DMS53 treated with DMSO at 0.1 percent for 48 hours (cell line): ENCODE measurements around the gene PRMT2.
A peak's percentile ranks its signal among the peaks of the same experiment; 100 is the strongest.
"Not testable (repeated sequence)": the region's sequence is repeated elsewhere in the genome, so short reads cannot be mapped to it uniquely, and the experiment has no call there.

Experiments used
- DNase-seq: peaks from one replicate; lab custom pipeline; 2025; ENCODE audit not compliant: unreplicated experiment; lab: John Stamatoyannopoulos, UW

PRMT2 gene

DNA sequence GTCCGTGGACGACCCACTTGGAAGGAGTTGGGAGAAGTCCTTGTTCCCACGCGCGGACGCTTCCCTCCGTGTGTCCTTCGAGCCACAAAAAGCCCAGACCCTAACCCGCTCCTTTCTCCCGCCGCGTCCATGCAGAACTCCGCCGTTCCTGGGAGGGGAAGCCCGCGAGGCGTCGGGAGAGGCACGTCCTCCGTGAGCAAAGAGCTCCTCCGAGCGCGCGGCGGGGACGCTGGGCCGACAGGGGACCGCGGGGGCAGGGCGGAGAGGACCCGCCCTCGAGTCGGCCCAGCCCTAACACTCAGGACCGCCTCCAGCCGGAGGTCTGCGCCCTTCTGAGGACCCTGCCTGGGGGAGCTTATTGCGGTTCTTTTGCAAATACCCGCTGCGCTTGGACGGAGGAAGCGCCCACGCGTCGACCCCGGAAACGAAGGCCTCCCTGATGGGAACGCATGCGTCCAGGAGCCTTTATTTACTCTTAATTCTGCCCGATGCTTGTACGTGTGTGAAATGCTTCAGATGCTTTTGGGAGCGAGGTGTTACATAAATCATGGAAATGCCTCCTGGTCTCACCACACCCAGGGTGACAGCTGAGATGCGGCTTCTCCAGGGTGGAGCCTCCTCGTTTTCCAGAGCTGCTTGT is 32.4 kb downstream of the PRMT2 start:
- DNase-seq: peak; percentile 8

DNA sequence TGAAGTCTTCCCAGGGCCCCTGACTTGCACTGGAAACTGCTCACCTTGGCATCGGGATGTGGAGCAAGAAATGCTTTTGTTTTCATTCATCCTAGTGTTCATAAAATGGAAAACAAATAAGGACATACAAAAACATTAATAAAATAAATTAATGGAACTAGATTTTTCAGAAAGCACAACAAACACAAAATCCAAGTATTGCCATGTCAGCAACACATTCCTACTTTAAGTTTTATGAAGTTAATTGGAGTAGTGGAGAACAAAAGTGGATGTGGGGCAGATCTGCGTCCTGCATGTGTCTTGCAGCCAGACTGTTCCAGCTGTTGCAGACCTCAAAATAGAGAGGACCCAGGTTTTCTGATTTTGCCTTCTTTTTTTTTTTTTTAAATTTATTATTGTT is 32.9 kb downstream of the PRMT2 start:
- DNase-seq: no peak

DNA sequence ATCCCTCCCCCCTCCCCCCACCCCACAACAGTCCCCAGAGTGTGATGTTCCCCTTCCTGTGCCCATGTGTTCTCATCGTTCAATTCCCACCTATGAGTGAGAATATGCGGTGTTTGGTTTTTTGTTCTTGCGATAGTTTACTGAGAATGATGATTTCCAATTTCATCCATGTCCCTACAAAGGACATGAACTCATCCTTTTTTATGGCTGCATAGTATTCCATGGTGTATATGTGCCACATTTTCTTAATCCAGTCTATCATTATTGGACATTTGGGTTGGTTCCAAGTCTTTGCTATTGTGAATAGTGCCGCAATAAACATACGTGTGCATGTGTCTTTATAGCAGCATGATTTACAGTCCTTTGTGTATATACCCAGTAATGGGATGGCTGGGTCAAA is 33.4 kb downstream of the PRMT2 start:
- not testable (repeated sequence) for DNase-seq

DNA sequence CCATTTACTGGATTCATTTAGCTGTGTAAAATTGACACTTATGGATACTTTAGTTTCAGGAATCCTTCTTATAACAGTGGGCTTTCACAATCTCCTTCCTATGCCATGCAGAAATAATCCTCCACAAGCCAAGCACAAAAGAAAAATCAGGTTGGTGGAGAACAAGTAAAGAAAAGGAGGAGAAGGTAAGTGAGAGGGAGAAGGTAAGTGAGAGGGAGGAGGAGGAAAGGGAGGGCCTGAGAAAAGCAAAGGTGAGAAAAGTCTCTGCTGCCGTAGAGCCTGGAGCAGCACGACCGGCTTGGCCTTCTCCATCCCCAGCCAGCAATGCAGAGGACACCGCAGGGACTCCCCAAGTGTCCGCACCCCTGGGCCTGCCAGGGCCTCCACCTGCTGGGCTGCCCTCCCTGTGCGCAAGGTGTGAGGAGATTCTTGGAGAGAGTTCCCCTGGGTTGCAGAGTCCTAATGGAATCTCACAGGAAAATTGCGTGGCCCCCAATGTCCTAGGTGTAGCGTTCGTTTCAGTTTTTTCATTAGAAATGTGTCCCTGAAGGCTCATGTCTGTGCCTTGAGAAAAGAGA is 39.0 kb downstream of the PRMT2 start:
- no peak for DNase-seq

DNA sequence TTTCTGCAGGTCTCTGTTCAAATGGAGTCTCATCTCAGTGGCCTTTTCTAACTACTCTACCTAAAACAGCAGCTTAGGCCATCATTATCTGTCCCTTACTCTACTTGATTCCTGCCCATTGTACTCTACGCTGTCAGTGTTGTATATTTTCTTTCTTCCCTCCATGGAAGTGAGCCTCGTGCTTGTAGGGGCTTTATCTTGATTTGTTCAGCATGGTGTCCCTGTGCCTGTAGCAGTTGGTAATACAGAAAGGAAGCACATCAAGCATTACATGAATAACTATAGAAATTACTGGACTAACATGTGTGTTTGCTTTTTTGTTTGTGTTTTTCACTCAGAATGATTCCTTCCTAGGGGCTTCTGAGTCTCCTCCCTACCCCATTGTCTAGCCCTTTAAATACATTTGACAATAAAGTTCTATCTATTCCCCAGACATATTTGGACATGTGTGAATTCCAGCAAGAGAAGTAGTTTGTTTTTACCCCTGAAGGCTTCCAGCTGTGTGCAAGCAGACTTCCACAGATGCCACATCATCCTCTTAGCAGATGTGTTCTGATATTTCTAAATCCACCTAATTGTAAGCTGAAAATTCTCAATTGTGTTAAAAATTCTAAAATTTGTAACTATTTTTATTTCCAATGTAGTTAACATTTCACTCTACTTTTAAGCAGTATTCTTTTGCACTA is 40.3 kb downstream of the PRMT2 start:
- no peak for DNase-seq

DNA sequence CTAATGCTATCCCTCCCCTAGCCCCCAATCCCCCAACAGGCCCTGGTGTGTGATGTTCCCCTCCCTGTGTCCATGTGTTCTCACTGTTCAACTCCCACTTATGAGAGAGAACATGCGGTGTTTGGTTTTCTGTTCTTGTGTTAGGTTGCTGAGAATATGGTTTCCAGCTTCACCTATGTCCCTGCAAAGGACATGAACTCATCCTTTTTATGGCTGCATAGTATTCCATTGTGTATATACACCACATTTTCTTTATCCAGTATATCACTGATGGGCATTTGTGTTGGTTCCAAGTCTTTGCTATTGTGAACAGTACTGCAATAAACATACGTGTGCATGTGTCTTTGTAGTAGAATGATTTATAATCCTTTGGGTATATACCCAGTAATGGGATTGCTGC is 41.1 kb downstream of the PRMT2 start:
- not testable (repeated sequence) for DNase-seq

DNA sequence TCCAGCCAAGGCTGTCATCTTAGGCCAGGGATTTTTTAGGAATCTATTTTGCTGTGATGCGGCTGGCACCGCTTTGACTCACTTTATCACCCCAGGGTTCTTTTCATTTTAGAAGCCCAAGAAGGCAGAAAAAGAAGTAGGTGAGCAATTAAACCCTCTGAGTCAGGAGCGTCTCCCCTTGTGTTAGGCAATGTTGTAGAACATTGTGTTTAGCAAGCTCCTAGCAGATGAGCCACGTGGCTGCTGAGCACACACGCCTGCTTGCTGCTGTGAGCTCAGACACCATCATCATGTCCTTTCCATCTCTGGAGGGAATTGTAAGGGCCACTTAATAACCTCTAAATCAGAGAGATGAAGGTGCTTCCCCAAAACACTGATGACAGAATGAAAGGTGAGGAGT is 46.1 kb downstream of the PRMT2 start:
- not testable (repeated sequence) for DNase-seq

DNA sequence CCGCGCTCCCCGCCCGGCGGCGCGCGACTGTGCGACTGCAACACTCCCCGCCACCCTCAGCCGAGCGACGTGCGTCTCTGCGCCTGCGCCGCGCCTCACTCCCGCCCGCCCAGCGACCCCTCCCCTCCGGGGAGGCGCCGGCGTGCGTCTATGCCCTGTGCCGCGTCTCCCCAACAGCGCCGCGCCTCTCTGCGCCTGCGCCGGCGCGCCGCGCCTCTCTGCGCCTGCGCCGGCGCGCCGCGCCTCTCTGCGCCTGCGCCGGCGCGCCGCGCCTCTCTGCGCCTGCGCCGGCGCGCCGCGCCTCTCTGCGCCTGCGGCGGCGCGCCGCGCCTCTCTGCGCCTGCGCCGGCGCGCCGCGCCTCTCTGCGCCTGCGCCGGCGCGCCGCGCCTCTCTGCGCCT is 63.2 kb downstream of the PRMT2 start:
- DNase-seq: not testable (repeated sequence)

DNA sequence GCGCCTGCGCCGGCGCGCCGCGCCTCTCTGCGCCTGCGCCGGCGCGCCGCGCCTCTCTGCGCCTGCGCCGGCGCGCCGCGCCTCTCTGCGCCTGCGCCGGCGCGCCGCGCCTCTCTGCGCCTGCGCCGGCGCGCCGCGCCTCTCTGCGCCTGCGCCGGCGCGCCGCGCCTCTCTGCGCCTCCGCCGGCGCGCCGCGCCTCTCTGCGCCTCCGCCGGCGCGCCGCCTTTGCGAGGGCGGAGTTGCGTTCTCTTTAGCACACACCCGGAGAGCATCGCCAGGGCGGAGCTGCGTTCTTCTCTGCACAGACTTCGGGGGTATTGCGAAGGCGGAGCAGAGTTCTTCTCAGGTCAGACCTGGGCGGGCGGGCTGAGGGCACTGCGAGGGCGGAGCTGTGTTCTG is 63.6 kb downstream of the PRMT2 start:
- not testable (repeated sequence) for DNase-seq
